HG02885 (cell line): ENCODE results near the gene SORBS1.

Experiments
- ATAC-seq: cut with Tn5 transposase; IDR thresholded peaks from one replicate; pipeline ENCODE4 v1.9.1; 2021; ENCODE audit warnings: mild to moderate bottlenecking; ENCODE audit not compliant: unreplicated experiment, poor library complexity

Gene SORBS1

GRCh38 chr10:95543459-95543858, 17.7 kb downstream of the SORBS1 start:
- no peak for ATAC-seq

- ATAC-seq: no peak
Measured at GRCh38 chr10:95542761-95543160, 18.4 kb downstream of the SORBS1 start.

DNA sequence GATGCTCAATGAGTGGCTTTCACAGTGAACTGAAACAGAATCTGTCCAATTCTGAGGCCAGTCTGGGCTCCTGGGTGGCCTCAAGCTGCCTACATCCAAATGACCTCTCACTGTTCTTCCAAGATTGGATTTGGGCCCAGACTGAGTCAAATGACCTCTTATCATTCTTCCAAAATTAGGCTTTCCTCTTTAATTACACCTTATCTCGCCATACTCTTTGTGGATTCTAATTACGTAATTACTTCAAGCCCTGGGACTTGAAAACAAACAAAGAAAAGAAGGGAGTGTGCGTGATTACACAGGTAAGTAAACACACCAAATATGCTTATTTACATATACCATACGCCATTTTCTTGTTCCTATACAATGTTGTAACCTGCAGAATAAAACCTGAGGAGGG, 18.8 kb downstream of the SORBS1 start:
- ATAC-seq: no peak

- ATAC-seq: no peak
Measured at GRCh38 chr10:95540514-95541052, 20.6 kb downstream of the SORBS1 start.

DNA sequence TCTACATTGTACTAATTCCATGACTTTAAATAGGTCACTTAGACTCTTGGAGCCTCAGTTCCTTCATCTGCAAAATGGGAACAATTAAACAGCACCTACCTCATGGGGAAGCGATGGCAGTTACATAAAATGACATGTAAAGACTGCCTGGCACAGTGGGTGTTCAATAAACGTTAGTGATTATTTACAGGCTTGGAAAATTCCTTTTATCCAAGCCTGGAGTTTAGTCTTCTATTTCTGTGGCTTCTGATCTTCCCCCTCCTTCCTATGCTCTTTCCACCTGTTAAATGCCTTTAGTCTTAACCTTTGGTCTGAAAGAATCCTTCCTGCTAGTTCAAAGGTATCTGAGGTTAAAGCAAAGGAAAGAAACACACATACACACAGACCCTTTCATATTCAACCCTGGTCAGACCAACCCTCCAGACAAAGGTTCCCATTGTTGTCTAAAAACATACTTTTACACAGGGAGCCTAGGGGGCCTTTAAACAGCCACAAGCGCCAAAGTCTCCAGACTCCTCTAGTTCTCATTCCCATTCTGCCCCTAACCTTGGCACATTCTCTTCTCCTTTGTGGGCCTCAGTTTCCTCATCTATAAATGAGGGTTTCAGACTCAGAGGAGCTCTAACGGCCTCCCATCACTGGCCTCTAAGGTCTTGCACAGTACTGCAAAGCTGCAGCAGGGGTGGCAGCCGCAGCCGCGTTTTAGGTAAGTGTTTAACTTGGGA, 21.4 kb downstream of the SORBS1 start:
- no peak for ATAC-seq

DNA sequence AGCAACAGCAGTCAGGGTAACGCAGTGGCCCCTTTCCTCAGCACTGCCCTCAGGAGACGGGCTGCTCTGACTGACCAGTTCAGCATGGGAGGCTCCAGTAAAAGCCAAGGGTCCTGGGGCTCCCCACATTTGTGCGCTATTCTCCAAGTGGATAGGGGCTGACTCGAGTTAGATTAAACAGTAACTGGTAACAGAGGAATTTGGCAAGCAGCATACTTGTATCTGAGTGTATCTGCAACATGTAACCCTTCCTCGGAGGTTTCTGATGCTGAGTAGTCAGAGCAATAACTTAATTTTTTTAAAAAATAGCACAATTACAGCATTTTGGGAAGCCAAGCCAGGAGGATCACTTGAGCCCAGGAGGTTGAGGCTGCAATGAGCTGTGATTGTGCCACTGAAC, 22.8 kb downstream of the SORBS1 start:
- ATAC-seq: no peak

GRCh38 chr10:95537542-95537927, 23.6 kb downstream of the SORBS1 start:
- no peak for ATAC-seq

GRCh38 chr10:95536894-95537541, 24.2 kb downstream of the SORBS1 start:
- no peak for ATAC-seq

- ATAC-seq: no peak
Measured at GRCh38 chr10:95536017-95536416, 25.2 kb downstream of the SORBS1 start.

GRCh38 chr10:95535526-95535925, 25.6 kb downstream of the SORBS1 start:
- ATAC-seq: no peak

- no peak for ATAC-seq
Measured at GRCh38 chr10:95533590-95533989, 27.6 kb downstream of the SORBS1 start.

DNA sequence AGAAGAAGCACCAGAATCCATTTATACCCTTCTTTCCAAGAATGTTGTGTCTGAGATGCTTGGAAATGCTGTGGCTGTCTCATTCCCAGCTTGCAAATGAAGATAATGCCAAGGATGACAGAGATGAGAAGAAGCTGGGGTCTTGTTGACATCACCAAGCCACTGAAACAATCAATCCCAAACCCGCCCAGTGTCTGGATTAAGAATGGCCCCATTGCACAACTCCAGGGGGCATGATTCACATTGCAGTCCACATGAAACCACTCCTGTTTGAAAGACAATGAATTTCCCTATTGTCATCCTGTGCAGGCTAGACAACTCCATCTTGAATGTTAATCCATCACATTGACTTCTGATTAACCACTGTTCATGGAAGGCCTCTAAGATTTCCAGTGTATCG, 28.6 kb downstream of the SORBS1 start:
- no peak for ATAC-seq

GRCh38 chr10:95531994-95532399, 29.2 kb downstream of the SORBS1 start:
- no peak for ATAC-seq

DNA sequence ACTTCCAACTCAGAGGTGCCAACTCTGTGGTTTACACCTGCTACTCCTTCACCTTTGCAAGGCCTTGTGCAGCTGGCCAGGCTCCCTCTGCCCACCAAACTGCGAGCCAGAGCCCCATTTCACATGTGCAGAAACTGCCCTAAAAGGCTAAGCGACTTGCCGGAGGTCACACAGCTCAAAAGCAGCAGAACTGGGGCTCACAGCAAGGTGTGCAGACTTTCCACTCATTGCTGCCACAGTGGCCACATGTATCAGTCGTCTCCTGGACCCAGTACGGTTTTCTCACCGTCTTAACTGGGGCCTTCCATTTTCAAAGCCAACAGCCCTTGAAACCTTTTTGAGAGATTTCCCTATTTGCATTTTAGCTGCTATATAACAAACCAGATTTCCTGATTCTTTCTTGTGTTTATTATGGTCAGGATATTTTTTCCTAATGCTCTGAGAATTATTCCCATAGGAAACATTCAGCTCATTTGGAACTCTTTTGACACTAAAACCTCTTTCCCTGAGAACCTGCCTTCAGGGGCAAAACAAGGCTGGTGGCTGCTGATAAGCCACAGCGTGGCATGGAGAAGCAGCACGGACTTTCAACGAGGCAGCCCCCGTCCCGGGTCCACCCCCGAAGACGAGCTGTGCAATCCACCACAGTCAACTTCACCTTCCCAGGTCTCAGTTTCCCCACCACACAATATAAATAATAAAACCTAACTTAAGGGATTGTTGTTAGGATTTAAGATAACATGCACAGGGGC, 29.9 kb downstream of the SORBS1 start:
- ATAC-seq: no peak

DNA sequence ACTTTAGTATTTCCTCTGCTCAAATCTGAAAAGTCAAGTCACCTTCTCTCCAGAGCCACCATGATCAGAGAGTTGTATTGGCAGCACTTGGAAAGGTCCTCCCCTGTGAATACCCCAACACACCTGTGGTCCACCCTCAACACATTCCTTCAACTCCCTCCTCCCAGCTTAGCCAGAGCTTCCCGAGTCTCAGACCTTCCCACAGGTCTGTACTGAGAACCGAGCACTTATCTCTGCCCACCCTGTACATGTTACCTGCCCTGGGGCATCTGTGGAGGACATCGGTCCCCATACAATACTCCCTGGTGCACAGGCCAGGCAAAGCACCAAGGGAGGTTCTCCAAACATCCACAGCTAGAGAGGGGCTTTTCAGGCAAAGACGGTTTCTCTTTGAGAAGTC, 30.6 kb downstream of the SORBS1 start:
- no peak for ATAC-seq

DNA sequence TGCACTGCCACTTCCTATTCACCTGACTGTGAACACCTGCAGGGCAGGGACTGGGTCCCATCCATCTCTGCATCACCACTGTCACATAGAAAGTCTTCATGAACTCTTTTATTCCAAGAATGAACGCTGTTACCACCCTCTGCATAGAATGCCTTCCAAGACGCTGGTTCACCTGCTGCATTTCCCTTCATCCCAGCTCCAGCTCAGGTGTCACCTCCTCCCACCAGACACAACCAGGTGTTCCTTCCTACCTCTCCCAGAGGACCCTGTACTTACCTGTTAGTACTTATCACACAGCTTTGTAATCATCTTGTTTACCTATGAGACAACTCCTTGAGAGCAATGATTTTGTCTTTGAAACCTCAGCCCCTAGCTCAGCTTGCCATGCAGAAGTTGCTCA, 31.1 kb downstream of the SORBS1 start:
- no peak for ATAC-seq

DNA sequence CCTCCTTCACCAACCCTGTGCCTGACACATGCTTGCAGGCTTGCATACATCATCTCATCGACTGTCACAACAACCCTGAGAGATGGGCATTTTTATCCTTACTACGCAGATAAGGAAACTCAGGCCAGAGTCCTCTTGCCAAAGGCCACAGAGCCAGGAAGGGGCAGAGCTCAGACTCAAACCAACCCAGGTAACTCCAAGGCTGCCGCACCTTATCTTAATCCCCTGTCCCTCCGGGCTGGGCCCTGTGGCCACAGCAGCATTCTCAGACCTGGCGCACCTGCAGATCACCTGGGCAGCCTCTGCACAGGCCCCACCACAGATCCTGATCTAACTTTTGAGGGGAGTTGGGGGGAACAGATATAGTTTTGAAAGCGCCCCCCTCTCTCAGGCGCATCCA, 35.1 kb downstream of the SORBS1 start:
- no peak for ATAC-seq

DNA sequence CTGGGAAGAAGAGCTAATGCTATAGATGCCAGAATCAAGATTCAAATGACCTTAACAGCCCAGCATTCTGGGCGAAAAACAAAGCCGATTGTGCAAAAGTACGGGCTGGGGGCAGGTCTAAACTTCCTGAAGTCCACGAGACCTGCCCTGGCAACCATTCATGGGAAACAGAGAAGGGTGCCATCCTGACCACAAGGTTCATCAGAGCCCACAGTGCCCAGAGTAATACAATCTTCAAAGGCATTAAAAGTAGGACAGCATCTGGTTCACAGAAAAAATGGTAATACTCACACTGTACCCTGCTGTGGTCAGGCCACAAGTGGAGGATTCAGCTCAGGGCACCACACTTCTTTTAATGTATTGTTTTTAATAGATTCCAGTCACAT, 36.1 kb downstream of the SORBS1 start:
- ATAC-seq: no peak

GRCh38 chr10:95524358-95525032, 36.7 kb downstream of the SORBS1 start:
- ATAC-seq: no peak

- ATAC-seq: no peak
Measured at GRCh38 chr10:95522117-95522516, 39.1 kb downstream of the SORBS1 start.

DNA sequence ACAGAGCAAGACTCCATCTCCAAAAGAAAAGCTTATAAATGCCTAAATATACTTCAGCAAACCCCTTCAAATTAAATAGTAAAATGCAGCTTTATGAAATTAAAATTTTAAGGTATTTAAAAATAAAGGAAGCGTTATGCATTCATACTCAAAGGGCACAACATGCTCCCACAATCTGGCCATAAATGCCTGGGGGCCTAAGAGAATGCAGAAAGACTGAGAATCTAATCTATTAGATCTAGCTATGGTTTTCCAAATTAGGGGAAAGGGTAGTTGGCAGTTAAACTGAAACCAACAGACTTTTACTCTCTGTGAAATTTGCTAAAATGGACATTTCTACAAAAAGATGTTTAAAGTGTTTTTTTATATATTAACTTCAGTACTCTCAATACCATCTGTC, 40.6 kb downstream of the SORBS1 start:
- ATAC-seq: no peak
